GM12874 (cell line): Measurements from ENCODE around the gene CAMSAP1.

Experiments used
- TF ChIP-seq, protein P1 (sequence below): IDR thresholded peaks from 2 replicates; pipeline ENCODE4 v1.5.1; 2011; ENCODE audit warnings: low read depth, mild to moderate bottlenecking, control low read depth, low read length, moderate library complexity; ENCODE audit not compliant: insufficient read depth

Gene CAMSAP1

DNA sequence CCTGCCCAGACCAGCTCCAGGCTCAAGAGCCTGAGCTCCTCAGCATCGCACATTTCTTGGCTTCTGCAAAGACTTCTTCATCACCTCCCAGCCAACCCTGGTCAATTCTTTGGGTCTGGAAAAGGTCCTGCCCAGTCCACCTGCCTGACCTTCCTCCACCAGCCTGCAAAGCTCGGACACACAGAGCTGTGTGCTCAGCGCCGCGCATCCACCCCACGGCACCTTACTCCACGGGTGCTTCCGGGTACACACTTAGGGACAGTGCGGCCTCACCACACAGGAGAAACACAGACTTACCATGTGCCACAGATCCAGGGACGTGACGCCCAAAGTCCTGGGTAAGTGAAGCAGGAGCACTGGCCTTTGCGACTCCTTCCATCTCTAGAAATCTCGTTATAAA lies 108.1 kb downstream of the CAMSAP1 start:
- TF ChIP-seq, protein P1, sequence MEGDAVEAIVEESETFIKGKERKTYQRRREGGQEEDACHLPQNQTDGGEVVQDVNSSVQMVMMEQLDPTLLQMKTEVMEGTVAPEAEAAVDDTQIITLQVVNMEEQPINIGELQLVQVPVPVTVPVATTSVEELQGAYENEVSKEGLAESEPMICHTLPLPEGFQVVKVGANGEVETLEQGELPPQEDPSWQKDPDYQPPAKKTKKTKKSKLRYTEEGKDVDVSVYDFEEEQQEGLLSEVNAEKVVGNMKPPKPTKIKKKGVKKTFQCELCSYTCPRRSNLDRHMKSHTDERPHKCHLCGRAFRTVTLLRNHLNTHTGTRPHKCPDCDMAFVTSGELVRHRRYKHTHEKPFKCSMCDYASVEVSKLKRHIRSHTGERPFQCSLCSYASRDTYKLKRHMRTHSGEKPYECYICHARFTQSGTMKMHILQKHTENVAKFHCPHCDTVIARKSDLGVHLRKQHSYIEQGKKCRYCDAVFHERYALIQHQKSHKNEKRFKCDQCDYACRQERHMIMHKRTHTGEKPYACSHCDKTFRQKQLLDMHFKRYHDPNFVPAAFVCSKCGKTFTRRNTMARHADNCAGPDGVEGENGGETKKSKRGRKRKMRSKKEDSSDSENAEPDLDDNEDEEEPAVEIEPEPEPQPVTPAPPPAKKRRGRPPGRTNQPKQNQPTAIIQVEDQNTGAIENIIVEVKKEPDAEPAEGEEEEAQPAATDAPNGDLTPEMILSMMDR = no peak

DNA sequence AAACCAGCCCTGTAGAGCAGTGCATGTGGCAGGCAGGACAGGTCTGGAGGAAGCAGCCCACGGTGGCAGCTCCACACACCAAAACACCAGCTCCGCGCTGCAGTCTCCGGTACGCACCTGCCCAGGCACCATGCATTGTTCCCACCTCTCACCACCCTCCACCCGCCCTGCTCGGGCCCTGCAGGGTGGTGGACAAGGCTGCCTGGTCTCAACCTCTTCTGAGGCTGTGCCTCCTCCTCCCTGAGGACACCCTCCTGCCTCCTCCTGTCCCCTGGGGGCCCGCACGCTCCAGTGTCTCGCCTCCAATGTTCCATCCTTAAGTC lies 109.1 kb downstream of the CAMSAP1 start:
- TF ChIP-seq, protein P1 = no peak

DNA sequence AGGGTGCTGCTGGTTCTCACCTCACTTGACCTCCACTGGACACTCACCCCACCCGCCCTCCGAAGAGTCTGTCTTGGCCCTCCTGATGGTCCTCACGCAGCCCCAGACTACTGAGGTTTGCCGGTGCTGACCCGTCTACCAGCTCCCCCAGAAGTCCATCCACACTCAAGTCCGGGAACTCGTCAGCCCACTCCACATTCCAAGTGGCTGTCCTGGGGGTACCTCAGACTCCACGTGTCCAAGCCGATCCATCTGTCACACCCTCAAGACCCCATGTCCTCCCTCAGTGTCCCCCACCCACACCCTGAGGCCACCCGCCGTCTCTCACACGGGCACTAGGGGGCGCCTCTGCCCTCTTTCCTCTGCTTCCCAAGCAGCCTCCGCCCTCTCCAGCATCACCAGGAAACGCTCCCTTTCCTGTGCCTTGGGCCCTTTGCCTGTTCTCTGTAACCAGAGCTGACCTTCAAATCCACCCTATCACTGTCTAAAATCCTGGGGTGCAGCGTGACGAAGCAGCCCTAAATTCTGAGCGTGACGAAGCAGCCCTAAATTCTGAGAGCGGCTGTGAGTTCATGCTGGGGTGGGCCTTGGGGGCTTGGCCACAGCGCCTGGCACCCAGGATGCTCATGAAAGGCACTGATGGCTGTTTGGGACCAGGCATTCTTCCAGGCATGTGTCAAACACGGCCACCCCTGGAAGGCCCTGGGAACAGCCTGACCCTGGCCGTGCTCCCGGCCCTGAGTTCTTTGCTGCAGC lies 109.7 kb downstream of the CAMSAP1 start:
- TF ChIP-seq, protein P1 = peak; percentile 88

DNA sequence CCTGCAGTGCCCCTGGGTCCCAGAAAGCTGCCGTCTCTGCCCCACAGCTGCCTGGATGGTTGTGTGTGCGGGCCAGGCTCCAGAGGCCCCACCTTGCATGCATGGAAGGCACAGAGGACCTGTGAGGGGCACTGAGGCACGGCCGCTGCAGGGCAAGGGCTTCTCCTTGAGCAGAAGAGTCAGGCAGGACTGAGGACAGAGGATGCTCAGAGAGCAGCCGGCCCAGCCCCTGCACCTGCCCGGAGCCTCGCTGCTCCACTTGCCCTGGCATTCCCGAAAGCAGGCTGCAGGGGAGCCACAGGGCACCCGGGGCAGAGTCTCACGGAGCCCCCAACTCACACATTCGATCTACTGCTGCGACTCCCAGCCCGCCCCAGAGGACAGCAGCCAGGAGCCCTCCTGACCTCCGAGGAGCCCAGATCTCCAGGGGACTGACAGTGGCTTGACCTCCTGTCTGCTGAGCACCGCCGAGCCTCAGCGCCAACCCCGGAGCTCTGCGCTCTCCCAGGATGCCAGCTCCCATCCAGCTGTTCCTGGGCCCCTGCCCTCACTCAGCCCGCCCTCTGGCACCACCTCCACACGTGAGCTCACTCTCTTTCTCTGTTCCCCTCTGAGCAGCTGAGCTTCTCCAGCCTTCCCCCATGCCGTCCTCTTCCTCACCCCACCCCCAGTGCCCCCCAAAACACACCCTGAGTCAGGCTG lies 110.4 kb downstream of the CAMSAP1 start:
- TF ChIP-seq, protein P1 = no peak

DNA sequence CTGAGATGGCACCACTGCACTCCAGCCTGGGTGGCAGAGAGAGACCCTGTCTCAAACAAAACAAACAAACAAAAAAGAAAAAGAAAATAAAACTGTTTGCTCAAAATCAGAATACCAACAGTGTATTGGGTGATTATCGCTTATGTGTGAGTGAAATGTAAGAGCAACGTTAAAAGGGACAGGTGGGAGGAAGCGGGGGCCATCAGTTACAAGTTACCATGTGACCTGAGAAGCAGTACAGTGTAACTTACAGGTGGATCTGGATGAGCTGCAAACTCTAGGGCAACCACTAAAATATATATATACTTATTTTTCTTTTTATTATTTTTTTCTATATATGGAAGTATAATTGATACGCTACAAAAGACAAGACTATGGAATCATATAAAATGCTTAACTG lies 112.0 kb downstream of the CAMSAP1 start:
- TF ChIP-seq, protein P1 = no peak

DNA sequence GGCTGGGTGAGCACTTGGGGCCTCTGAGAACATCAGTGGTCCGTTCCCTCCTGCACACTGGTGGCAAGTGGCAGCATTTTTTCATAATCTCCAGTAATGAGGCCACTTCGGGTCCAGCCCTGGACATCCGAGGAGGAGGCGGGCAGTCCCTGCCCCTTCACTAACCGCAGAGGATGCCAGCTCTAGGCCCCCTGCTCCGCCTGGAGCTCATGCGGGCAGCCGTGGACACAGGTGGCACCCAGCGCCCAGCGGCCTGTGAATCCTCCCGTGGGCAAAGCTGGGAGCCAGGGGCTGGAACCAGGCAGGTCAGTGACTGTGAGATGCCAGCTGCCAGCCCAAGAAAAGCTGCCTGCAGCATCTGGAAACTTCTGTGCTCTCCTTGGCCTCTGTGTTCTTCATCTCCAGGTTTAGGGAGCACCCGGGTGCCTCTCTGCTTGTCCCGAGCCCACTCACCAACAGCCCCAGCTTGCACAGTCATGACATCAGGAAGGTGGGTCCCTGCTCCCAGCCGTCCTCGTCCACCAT lies 112.9 kb downstream of the CAMSAP1 start:
- TF ChIP-seq, protein P1 = no peak

DNA sequence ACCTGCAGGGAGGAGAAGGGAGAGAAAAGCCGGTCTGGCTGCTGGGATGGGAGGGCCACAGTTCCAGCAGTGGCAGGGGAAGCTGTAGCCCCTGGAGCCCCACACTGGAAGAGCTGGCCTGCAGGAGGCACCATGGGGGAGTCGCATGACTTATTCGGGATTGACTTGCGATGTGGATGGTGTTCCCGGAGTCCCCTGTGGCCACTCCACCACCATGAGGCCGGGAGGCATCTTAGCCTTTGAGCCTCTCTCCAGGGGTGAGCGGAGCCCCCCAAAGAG lies 113.3 kb downstream of the CAMSAP1 start:
- TF ChIP-seq, protein P1 = no peak
